Hair follicle dermal papilla cell (primary cell): ENCODE data around the gene CCDC28A. TPM values are rescaled to one million over a fixed set of nuclear protein-coding genes. Genes with fewer than 3 reads are reported as not detected.

Experiments
- total RNA-seq: library from RNA; depleted of rRNA; stranded (reverse); fragments of >200 nt; gene quantifications from 2 replicates; pipeline ENCODE4 v1.2.3, GENCODE V29; 2012

The CCDC28A gene
- 5.8 and 7.0 TPM in 2 replicates for total RNA-seq

GRCh38 chr6:138773177-138774091 is at the start of gene CCDC28A:
TSS of gene CCDC28A (plus strand) at chr6:138773769. CDS start at chr6:138776121, 2,352 bp downstream.

GRCh38 chr6:138795809-138796603 is 22.4 kb downstream of the CCDC28A start, which contains the start of gene ECT2L:
TSS of gene ECT2L (plus strand) at chr6:138796087. CDS start at chr6:138813275, 17,188 bp downstream.

Other genes starting within 250 kb of the CCDC28A start
- not detected in 2 replicates for gene ECT2L, start 22.3 kb downstream of the CCDC28A start, total RNA-seq
- 38.7 and 44.3 TPM in 2 replicates for gene REPS1, start 214.5 kb downstream of the CCDC28A start, total RNA-seq